Choroid plexus epithelial cell (primary cell): ENCODE data around the gene PGC.

Experiments
- DNase-seq: peaks from one replicate; pipeline ENCODE4 v3.0.0-alpha.2; 2010; ENCODE audit warnings: low read depth
- H3K4me3 ChIP-seq: 2 replicates; pipeline ENCODE4 v1.5.1; 2011; ENCODE audit warnings: low read depth, mild to moderate bottlenecking, control low read depth, low read length, moderate library complexity
- CTCF ChIP-seq: conservative IDR thresholded peaks from 2 replicates; pipeline ENCODE4 v1.5.1; 2011; ENCODE audit warnings: low read depth, mild to moderate bottlenecking, control low read depth, inconsistent platforms, low read length, moderate library complexity

The PGC gene

GRCh38 chr6:41716516-41717391, 30.4 kb downstream of the PGC start:
- no peak for DNase-seq
- H3K4me3 ChIP-seq, result no peak overlapping the region
- no peak for TF ChIP-seq CTCF

DNA sequence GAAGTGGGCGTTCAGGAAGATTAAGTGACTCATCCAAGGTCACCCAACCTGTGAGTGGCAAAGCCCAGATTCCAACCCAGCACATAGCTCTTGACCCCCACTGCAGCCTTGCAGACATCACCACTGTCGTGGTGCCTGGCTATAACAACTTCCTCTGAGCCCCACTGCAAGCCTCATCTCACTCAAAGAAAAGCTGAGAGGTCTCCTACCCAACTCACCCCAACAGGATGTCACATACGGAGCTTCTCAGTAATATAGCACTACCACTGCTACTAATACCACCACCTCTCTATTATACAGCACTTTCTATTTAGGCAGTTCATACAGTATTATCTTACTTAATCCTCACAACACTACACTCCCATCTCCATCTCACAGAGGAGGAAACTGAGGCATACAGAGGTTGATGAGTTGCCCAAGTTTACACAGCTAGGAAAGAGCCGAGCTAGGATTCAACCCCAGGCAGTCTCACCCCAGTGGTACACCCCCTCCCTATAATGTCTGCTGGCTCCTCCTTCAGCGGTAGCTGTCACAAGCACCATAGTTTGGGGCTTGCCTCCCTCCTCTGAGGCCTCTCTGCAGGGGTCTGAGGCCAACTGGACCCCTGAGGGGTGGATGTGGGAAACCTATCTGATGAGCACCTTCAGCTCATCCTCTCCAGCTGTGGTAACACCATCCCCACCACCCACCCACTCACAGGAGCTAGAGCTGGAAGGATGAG, 31.2 kb downstream of the PGC start:
- no peak for TF ChIP-seq CTCF

DNA sequence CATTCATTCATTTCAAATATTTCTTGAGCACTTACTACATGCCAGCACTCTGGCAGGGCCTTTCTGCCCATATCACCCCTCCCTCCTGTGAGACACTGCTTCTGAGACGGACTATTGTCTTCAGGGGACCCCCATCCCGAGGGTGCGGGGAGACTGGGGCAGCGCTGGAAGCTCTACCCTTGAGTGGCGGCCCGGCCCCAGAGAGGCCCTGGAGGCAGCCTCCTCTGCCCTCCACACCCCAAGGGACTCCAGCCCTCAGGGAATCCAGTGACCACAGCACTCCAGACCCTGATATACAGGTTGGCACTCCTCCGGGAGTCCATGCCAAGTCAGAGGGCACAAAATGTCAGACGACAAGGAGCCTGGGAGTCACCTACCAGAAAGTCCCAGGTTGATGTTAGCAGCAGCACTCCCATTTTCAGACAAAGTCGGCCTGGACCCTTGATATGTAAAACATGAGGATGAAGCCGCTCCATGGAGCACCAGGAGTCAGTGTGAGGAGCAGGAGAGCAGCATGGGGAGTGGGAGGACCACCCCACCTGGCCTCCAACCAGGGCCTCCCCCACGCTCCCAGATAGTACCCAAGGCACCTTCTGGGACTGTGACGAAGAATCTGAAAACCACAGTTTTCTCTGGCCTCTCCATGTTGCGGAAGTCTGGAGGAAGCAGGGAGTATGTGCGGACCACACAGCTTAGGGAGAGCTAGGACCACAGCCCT, 32.5 kb downstream of the PGC start:
- no peak overlapping the region for H3K4me3 ChIP-seq
- no peak for DNase-seq
- TF ChIP-seq CTCF, result no peak

More for the DNA sequence above, 31.2 kb downstream of the PGC start:
- DNase-seq, result no peak
- H3K4me3 ChIP-seq, result no peak overlapping the region

- no peak overlapping the region for H3K4me3 ChIP-seq
- no peak for DNase-seq
- TF ChIP-seq CTCF, result no peak
Observed at GRCh38 chr6:41713650-41714291, 33.4 kb downstream of the PGC start.

DNA sequence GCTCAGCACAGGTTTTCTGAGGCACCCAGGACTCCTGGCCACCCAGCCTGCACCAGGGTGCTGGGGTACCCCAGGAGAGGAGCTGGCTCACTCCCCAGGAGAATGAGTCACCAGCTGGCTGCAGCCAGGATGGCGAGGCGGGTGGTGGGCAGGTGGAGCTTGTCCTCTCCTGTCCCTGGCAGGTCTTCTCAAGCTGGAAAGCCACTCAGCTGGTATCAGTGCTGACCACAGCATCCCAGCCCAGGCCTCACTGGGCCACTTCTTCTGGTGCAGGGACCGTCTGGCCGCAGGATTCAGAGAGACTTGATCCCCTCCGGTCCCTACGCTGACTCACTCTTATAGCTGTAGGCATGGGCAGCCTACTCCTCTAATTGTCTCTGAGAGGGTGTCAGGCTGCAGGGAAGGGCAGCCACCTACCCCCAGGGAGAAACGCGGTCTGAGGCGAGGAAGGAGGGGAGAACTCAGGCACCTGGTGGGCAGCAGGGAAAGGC, 34.0 kb downstream of the PGC start:
- no peak for TF ChIP-seq CTCF
- no peak overlapping the region for H3K4me3 ChIP-seq
- no peak for DNase-seq

GRCh38 chr6:41712651-41713103, 34.5 kb downstream of the PGC start:
- H3K4me3 ChIP-seq, result no peak overlapping the region
- no peak for DNase-seq
- no peak for TF ChIP-seq CTCF
